CD14-positive monocyte (primary cell): Measurements from ENCODE around the gene UBE2G2. TPM values are rescaled to one million over a fixed set of nuclear protein-coding genes. Genes with fewer than 3 reads are reported as not detected.
A peak's percentile ranks its signal among the peaks of the same experiment; 100 is the strongest.

Source experiments
- DNase-seq, 3 donors: peaks; one replicate each; pipeline ENCODE4 v3.0.0-alpha.2; 2011 to 2022
- H2AFZ ChIP-seq: 2 replicates; pipeline ENCODE4 v1.6.0; 2012; ENCODE audit warnings: mild to moderate bottlenecking, low read depth, low read length, inconsistent platforms; ENCODE audit not compliant: insufficient read depth, poor library complexity, severe bottlenecking
- H3K27ac ChIP-seq, 2 donors: 1 replicate in 1 of 2; 2 replicates in 1 of 2; pipeline ENCODE4 v1.5.1; 2012 to 2013; ENCODE audit warnings: low read length in 2 of 2, control low read depth in 1 of 2, inconsistent platforms in 1 of 2, low read depth in 1 of 2, mild to moderate bottlenecking in 1 of 2
- H3K27me3 ChIP-seq, 2 donors: one replicate each; pipeline versions ENCODE4 v1.6.0 to v1.6.1; 2011 to 2013; ENCODE audit warnings: low read length in 2 of 2; ENCODE audit not compliant: control insufficient read depth in 2 of 2, insufficient read depth in 2 of 2
- H3K36me3 ChIP-seq, 2 donors: replicated peaks in 1 of 2; 1 replicate in 1 of 2; 2 replicates in 1 of 2; pipeline versions ENCODE4 v1.5.1 to v1.6.1; 2012 to 2013; ENCODE audit warnings: low read length in 2 of 2, control low read depth in 1 of 2, inconsistent platforms in 1 of 2, mild to moderate bottlenecking in 1 of 2; ENCODE audit not compliant: insufficient read depth in 2 of 2, control insufficient read depth in 1 of 2
- H3K4me1 ChIP-seq, 2 donors: 1 replicate in 1 of 2; 2 replicates in 1 of 2; pipeline versions ENCODE4 v1.5.1 to v1.6.1; 2012 to 2013; ENCODE audit warnings: low read length in 2 of 2, control low read depth in 1 of 2, inconsistent platforms in 1 of 2, mild to moderate bottlenecking in 1 of 2, moderate library complexity in 1 of 2; ENCODE audit not compliant: insufficient read depth in 2 of 2, control insufficient read depth in 1 of 2
- H3K4me2 ChIP-seq: replicated peaks from 2 replicates; pipeline ENCODE3; 2012; ENCODE audit warnings: low read length, moderate library complexity, mild to moderate bottlenecking; ENCODE audit not compliant: poor library complexity, severe bottlenecking; ENCODE audit errors: extremely low read depth
- H3K4me3 ChIP-seq, 3 experiments: fragments of 200-600 bp in 1 of 3; sonication (generic) in 1 of 3; replicated peaks in 1 of 3; 1 replicate in 2 of 3; 2 replicates in 1 of 3; pipeline ENCODE4 v1.5.1; 2011 to 2013; ENCODE audit warnings: low read length in 3 of 3, mild to moderate bottlenecking in 3 of 3, control low read depth in 2 of 3, low read depth in 2 of 3, inconsistent platforms in 1 of 3, moderate library complexity in 1 of 3
- H3K79me2 ChIP-seq: 2 replicates; pipeline ENCODE4 v1.6.0; 2012; ENCODE audit warnings: mild to moderate bottlenecking, control low read depth, inconsistent platforms, low read length, moderate library complexity; ENCODE audit not compliant: insufficient read depth
- H3K9ac ChIP-seq: 2 replicates; pipeline ENCODE4 v1.6.0; 2017; ENCODE audit warnings: low read length, mild to moderate bottlenecking; ENCODE audit not compliant: insufficient read depth, poor library complexity, severe bottlenecking
- H3K9me3 ChIP-seq, 2 donors: replicated peaks in 1 of 2; 1 replicate in 1 of 2; 2 replicates in 1 of 2; pipeline versions ENCODE4 v1.5.1 to v1.6.1; 2012 to 2013; ENCODE audit warnings: low read length in 2 of 2, control low read depth in 1 of 2; ENCODE audit not compliant: control insufficient read depth in 1 of 2, insufficient read depth in 1 of 2
- H4K20me1 ChIP-seq: 2 replicates; pipeline ENCODE4 v1.6.0; 2012; ENCODE audit warnings: mild to moderate bottlenecking, low read length, control low read depth, moderate library complexity; ENCODE audit not compliant: insufficient read depth
- H3K27ac Mint-ChIP-seq, 7 donors: one replicate each; pipeline ENCODE4 v1.8.0; 2020; ENCODE audit warnings: mild to moderate bottlenecking in 7 of 7, mixed read lengths in 7 of 7, moderate library complexity in 6 of 7, inconsistent platforms in 2 of 7
- H3K27me3 Mint-ChIP-seq, 3 donors: one replicate each; pipeline ENCODE4 v1.8.0; 2021 to 2022; ENCODE audit warnings: low read depth in 3 of 3, mild to moderate bottlenecking in 3 of 3, mixed read lengths in 3 of 3, moderate library complexity in 3 of 3, inconsistent platforms in 1 of 3
- H3K36me3 Mint-ChIP-seq, 2 donors: one replicate each; pipeline ENCODE4 v1.8.0; 2020; ENCODE audit warnings: mixed read lengths in 2 of 2, inconsistent platforms in 1 of 2, mild to moderate bottlenecking in 1 of 2
- H3K4me1 Mint-ChIP-seq: one replicate; pipeline ENCODE4 v1.8.0; 2020; ENCODE audit warnings: mild to moderate bottlenecking, mixed read lengths
- H3K4me3 Mint-ChIP-seq, 2 donors: one replicate each; pipeline ENCODE4 v1.8.0; 2020; ENCODE audit warnings: mild to moderate bottlenecking in 2 of 2, mixed read lengths in 2 of 2, moderate library complexity in 1 of 2
- H3K9me3 Mint-ChIP-seq, 7 donors: one replicate each; pipeline ENCODE4 v1.8.0; 2020 to 2022; ENCODE audit warnings: mixed read lengths in 7 of 7, mild to moderate bottlenecking in 6 of 7, moderate library complexity in 6 of 7, inconsistent platforms in 2 of 7
- WGBS: methylation state at CpG from one replicate; pipeline ENCODE4 v1.1.5; 2013; ENCODE audit warnings: missing lambda C conversion rate; ENCODE audit not compliant: insufficient coverage; 5-methylcytosine and 5-hydroxymethylcytosine counted together
- intact Hi-C, 2 donors: fragments of 100-400 bp; cut with micrococcal nuclease; formaldehyde crosslinking; loops; one replicate each; pipeline versions ENCODE4 v1.15.0 to v1.15.1; 2023
- polyA plus RNA-seq, 3 donors: library from polyadenylated mRNA; depleted of rRNA in 1 of 3; unstranded in 2 of 3; stranded (reverse) in 1 of 3; fragments of 300-500 nt in 2 of 3; fragments of >200 nt in 1 of 3; fragmentation: Illumina TruSeq in 2 of 3; gene quantifications; 1 replicate in 2 of 3; 2 replicates in 1 of 3; pipeline ENCODE4 v1.2.3, GENCODE V29; 2012 to 2021
- TF ChIP-seq, protein P1 (sequence below): fragments of 200-600 bp; IDR thresholded peaks from one replicate; pipeline ENCODE4 v1.8.0; 2022; ENCODE audit warnings: antibody characterized with exemption, mild to moderate bottlenecking

UBE2G2 gene
- polyA plus RNA-seq, 3 donors, result 22.5 to 123 (median 31.0) TPM

DNA sequence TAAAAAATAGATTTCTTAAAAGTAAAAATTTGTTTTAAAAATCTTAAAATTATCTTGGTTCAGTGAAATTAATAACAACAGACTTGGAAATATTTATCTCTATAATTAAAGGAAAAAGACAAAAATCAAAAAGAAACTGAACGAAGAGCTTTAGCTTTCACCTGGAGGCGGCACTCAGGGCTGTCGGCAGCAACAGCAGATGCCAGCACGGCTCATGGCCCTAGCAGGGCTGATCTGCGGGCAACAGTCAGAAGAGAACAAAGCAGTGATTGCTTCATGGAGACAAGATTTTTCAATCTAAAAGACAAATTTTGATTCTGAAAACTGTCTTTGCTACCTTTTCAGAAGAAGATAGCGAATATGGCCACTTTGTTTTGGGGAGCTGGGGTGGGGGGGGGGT, 22.6 kb downstream of the UBE2G2 start:
- H3K27ac ChIP-seq, result no peak overlapping the region
- H3K27me3 ChIP-seq, result no peaks in the 10 kb centered on the region
- H3K4me3 ChIP-seq, result no peak overlapping the region
- TF ChIP-seq, protein P1, sequence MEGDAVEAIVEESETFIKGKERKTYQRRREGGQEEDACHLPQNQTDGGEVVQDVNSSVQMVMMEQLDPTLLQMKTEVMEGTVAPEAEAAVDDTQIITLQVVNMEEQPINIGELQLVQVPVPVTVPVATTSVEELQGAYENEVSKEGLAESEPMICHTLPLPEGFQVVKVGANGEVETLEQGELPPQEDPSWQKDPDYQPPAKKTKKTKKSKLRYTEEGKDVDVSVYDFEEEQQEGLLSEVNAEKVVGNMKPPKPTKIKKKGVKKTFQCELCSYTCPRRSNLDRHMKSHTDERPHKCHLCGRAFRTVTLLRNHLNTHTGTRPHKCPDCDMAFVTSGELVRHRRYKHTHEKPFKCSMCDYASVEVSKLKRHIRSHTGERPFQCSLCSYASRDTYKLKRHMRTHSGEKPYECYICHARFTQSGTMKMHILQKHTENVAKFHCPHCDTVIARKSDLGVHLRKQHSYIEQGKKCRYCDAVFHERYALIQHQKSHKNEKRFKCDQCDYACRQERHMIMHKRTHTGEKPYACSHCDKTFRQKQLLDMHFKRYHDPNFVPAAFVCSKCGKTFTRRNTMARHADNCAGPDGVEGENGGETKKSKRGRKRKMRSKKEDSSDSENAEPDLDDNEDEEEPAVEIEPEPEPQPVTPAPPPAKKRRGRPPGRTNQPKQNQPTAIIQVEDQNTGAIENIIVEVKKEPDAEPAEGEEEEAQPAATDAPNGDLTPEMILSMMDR, result no peak
- peaks cover 17% of the 10 kb centered on the region for H4K20me1 ChIP-seq
- H3K4me1 Mint-ChIP-seq, result no peaks in the 10 kb centered on the region
- no peaks in the 10 kb centered on the region for H3K4me1 ChIP-seq
- H3K27ac Mint-ChIP-seq, result peak overlapping the region in 2 of 7 donors; percentile 57 to 82
- intact Hi-C loops, result no loop called here
- H3K36me3 ChIP-seq, result peaks cover 36 to 92% of the 10 kb centered on the region in 2 donors
- no peaks in the 10 kb centered on the region for H3K27me3 Mint-ChIP-seq
- no peak overlapping the region for H3K4me2 ChIP-seq
- no peak for DNase-seq
- H3K4me3 Mint-ChIP-seq, result no peak overlapping the region
- H3K9me3 Mint-ChIP-seq, result no peaks in the 10 kb centered on the region
- no peak overlapping the region for H2AFZ ChIP-seq
- peaks cover 59 to 65% of the 10 kb centered on the region in 2 donors for H3K36me3 Mint-ChIP-seq
- H3K9me3 ChIP-seq, result no peaks in the 10 kb centered on the region
- no peak overlapping the region for H3K9ac ChIP-seq
- peaks cover 4% of the 10 kb centered on the region for H3K79me2 ChIP-seq
- 100% methylated on average over 5 of the region's 6 CpGs for WGBS

DNA sequence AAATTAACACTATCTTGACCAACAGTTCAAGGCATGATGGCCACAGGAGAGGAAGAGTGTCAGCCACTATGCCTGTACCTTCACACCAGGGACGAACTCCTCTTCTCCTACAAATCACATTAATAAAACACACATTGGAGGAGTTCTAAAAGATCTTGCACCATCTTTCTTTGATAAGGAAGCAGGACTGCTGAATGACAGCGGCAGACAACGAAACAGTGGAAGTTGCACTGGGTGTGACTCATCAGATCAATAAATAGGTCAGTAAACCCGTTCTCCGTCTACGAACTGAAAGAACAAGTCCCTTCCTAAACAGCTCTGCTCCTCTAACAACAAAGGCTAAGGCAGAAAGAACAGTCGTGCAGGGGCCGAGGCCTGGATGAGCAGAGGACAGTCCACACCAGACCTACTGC, 23.1 kb downstream of the UBE2G2 start:
- Histone ChIP-seq H3K9ac (no peak overlapping the region), H3K36me3 (peaks cover 41 to 92% of the 10 kb centered on the region in 2 donors), H2AFZ (no peak overlapping the region), H3K79me2 (peaks cover 4% of the 10 kb centered on the region), H3K27ac (no peak overlapping the region), H3K27me3 (no peaks in the 10 kb centered on the region), H3K9me3 (no peaks in the 10 kb centered on the region), H3K4me2 (no peak overlapping the region), H3K4me1 (no peaks in the 10 kb centered on the region), H3K4me3 (no peak overlapping the region), H4K20me1 (peaks cover 13% of the 10 kb centered on the region)
- Mint-ChIP-seq H3K27ac (no peak overlapping the region), H3K36me3 (peaks cover 60 to 66% of the 10 kb centered on the region in 2 donors), H3K9me3 (no peaks in the 10 kb centered on the region), H3K27me3 (no peaks in the 10 kb centered on the region), H3K4me3 (no peak overlapping the region), H3K4me1 (no peaks in the 10 kb centered on the region)
- WGBS, result 53% methylated on average over 3 of the region's 8 CpGs
- intact Hi-C loops, result no loop called here
- TF ChIP-seq, protein P1, result no peak
- DNase-seq, result no peak
